Stimulated activated CD4-positive, alpha-beta T cell treated with anti-CD3 and anti-CD28 coated beads, TNF-alpha, amount 100 ng/mL, for 1 hour (primary cell): ENCODE results near the gene HTR1D.
"Not testable (repeated sequence)": the region's sequence is repeated elsewhere in the genome, so short reads cannot be mapped to it uniquely, and the experiment has no call there.

Experiments used
- DNase-seq, 3 donors: peaks; one replicate each; pipeline ENCODE4 v3.0.0-alpha.2; 2020; ENCODE audit warnings: low read depth in 3 of 3, low spot score in 1 of 3

The HTR1D gene

DNA sequence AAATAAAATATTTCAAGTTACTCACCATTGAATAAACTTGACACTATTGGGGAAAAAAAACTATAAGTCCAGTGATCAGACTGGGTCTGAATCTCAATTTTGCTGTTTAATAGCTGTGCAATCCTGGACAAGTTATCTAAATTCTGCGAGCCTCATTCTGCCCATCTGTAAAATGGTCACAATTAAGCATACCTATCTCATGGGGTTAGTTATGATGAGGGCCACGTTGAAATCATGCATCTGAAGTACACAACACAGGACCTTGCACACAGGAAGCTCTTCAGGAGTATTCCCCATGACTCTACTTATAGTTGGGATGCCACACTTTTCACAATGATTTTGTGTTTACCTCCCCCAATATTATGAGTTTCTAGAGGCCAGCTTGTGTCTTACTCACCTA is 3.8 kb upstream of the HTR1D start:
- no peak for DNase-seq

DNA sequence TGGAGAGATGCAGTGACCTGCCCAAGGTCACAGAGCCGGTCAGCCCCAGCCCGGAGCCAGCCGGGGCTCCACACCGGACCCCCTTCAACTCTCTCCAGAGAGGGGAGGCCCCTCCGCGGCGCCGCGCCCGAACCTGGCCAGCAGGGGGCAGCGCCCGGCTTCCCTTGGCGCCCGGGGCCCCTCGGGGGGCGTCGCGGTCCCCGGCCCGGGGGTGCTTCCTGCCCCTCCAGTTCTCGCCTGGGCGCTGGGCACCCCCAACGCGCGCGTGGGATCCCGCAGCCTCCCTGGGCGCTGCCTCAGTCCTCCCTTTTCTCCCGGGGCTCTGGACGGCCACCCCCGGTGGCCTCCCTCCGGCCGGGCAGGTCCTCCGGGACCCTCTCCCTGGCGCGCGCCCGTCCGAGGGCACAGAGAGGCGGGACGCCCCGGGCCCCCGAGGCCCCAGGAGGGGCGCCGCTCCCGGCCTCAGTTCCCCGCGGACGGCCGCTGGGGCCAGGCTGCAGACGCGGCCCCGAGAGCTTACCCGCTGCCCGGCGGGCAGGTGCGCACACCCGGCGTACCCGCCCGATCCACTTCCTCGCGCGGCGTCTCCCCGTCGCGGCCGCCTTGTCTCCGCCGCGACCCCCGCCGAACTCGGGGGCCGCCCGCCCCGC is 406 bp downstream of the HTR1D start:
- peak in 1 of 3 donors; percentile 26 for DNase-seq

DNA sequence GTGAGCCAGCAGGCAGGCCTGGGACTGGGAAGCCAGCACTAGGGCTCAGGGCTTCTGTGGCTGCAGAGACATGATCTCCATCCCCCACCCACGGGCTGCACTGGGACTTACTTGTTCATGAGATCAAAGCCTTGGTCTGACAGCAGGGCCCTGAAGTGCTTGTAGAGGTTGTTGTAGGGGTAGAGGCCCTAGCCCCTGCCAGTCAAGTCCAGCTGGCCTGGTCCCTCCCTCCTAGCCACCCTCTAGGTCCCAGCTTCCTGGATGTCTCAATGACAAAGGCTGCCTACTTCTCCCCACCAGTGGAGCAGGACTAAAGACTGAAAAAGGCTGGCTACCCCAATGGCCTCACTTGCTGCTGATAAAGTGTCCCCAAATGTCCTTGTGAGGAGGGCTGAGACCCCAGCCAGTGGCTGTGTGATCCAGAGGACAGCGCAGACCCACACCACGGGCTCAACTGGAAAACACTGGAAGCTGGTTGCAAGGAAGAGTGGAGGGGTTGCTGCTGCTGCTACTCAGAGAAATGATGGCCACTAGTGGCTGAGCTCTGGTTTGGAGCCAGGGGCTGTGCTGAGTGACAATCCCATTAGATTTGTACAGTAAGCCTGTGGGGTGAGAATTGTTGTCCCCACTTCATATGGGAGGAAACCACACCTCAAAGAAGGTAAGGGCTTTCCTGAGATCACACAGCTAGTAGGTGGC is 1.4 kb downstream of the HTR1D start:
- DNase-seq, result no peak

DNA sequence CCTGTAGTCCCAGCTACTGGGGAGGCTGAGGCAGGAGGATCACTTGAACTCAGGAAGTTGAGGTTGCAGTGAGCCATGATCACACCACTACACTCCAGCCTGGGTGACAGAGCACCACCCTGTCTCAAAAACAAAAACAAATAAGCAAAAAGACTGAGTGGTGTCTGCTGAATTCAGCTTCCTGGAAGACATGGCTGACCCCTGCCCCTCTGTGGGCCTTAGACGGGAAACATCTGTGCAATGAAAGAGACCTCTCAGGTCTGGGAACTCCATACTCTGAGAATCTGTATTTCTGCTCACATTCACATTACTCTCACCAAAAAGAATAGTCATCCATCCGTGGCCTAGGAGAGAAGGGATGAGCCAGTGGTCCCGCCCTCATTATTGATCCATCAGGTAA is 2.0 kb downstream of the HTR1D start:
- DNase-seq, result no peak

DNA sequence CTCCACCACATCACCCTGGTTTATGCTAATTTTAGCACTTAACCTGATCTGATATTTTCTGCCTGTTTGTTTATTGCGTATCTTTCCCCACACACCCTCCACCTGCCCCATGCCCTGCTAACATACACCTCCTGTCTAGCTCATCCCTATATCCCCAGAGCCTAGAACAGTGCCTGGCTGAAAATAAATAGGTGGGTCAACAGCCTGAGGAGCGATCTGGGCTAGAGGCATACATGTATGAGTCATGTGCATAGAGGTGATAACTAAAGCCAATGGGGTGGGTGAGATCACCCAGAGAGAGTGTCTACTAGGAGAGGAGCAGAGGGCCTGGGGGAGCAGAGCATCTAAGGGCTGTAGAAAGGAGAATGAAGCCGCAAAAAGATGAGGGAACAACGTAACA is 2.7 kb downstream of the HTR1D start:
- DNase-seq, result no peak

DNA sequence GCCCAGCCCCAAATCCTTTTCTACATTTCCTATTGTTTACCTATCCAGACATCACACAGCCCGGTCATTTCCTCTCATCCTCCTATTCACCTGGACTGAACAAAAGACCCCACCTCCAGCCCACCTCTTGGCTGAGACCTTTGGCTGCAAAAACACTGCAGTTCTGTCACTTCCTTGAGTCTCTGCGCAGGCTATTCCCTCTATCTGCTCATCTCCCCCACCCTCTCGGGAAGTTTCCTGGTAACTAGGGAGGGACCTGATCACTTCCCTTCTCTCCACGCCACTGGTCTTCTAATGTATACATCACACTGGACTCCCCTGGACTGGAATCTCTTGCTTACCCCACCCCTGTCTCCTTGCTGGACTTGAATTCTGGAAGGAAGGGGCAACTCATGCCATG is 5.3 kb downstream of the HTR1D start:
- no peak for DNase-seq

DNA sequence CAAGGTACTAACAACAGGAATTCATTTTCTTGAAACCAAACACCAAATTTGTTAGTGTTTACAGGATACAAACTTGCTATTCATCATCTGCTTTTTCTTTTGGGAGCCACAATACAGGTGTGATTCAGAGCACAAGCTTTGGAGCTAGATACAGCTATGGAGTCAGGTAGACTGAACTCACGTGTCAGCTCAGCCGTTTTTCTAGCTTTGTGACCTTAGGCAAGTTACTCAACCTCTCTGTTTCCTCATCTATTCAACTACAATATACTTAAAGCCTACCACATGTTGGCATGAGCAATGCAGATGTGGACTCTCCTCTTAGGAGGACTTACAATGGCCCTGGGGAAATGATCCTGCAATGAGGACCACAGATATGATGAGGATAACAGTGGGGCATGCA is 6.3 kb downstream of the HTR1D start:
- no peak for DNase-seq

DNA sequence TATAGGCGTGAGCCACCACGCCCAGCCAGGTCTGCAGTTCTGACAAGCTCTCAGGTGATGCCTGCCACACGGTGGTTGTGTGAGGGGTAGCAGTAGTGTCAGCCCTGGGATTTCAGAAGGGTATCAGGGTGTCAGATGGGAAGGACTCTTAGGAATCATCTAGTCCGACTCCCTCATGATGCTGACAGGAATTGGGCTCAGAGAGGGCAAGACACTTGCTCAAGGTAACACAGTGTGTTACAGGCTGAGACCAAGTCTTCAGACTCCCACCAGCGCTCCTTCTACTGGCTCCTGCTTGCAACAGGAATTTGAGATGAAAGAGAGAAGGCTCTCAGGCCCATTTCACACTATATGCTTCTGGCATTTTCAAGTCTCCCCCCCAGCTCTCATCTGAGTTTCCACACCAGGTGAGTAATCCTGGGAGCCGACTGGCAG is 6.9 kb downstream of the HTR1D start:
- no peak for DNase-seq

DNA sequence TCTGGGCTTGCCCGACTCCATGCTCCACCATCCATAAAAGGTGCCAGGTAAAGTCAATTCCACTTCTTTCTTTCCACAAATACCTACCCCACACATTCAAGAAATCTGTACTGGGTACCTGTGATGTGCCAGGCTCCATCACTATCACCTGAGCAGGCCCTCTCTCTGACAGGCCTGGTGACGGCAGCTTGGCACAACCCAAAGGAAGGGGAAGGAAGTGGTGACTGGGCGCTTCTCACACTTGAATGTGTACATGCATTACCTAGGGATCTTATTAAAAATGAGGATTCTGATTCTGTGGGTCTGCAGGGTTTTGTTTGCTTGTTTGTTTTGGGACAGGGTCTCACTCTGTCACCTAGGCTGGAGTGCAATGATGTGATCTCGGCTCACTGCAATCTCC is 7.5 kb downstream of the HTR1D start:
- no peak for DNase-seq

DNA sequence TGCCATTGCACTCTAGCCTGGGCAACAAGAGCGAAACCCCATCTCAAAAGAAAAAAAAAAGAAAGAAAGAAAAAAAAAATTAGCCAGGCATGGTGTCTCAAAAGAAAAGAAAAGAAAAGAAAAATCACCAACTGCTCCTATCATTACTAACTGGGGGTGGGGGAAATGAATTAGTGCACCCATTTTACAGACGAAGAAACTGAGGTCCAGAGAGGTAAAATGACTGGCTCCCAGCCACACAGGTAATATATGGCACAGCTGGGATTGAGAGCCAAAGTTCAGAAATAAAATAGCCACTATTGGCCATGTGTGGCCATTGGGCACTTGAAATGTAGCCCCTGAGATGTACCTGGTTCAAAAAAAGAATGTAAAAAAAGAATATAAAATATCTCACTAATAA is 8.8 kb downstream of the HTR1D start:
- DNase-seq, result no peak

DNA sequence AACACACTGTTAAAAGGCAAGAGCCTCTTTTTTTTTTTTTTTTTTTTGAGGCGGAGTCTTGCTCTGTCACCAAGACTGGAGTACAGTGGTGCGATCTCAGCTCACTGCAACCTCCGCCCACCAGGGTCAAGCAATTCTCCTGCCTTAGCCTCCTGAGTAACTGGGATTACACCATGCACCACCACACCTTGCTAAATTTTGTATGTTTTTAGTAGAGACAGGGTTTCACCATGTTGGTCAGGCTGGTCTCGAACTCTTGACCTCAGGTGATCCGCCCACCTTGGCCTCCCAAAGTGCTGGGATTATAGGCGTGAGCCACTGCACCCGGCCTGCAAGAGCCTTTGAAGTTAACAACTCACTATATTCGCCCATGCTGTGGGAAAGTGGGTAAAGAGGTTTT is 9.6 kb downstream of the HTR1D start:
- not testable (repeated sequence) for DNase-seq

DNA sequence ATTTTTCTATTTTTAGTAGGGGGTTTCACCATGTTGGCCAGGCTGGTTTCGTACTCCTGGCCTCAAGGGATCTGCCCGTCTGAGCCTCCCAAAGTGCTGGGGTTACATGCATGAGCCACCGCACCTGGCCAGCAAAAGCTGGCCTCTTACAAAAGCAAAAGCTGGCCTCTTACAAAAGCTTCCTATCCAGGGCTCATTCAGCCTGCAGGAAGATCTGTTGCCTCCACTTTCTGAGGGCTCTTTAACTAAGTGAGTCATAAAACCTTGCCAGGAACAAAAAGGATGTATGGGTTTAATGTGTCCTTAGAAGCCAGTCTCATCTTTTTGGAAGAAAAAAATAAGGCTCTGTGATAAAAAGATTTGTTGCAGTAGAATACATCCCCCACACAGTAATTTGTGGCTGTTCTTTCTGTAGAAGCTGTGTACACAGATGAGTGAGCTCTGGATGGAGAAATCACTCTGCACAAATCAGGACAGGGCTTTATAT is 15.0 kb downstream of the HTR1D start:
- no peak for DNase-seq

DNA sequence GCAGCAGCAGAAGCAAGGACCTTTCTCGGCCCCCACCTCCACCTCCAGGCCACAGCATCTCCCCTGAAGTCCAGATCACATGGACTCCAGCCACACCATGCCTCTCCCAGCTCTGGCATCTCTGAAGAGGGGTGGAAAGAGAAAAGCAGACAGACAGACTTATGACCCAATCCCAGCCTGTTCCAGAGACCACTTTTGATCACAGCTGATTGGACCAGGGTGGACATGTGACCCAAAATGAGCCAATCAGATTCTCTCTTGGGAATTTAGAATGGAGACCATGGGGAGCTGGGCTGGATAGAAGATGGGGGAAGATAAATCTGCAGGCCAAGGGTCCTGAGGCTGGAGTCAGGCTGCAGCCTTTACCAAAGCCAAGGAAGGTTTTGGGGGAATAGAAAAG is 16.4 kb downstream of the HTR1D start:
- no peak for DNase-seq

DNA sequence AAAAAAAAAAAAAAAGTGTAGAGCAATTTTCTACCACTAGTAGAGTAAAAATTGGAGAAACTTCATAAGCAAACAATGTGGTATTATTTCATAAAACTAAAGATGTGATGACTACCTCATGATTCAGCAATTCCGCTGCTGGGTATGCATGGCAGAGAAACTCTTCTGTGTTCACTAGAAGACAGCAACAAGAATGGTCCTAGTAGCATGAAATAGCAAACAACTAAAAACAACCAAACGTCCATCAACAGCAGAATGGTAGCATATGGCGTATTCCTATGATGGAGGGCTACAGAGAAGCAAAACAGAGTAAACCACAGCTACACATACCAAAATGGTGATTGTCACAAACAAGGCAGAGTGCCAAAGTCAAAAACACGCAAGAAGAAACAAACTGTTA is 18.9 kb downstream of the HTR1D start:
- no peak for DNase-seq

DNA sequence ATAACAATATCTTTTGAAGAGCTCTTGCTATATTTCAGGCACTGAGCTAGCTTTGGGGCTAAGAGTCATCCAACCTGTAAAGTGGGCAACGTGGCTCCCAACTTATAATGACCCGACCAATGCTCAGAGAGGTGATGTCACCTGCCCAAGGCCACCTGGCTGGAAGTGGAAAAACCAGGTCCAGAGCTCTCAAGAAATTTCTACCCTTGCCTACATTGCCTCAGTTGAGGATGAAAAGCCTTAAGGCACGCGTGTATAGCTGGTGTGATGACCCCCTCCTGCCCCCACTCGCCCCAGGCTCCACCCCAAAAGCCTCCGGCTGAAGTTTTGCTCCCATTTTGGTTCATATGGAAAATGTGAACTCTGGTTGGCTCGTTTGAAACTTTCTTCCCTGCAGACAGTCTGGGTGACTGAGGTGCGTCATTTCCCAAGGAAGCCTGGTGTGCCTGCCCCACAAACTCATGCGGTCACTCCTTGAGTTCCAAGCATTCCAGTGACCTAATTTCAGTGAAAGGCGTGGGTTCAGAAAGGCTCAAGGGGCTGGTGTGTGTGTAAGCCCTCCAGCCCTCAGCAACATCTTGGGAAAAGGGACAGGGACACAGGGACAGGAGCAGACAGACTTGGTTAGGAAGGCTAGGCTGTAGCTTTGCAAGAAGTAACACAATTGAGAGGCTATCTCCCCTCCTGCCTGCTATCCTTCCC is 20.5 kb downstream of the HTR1D start:
- no peak for DNase-seq

DNA sequence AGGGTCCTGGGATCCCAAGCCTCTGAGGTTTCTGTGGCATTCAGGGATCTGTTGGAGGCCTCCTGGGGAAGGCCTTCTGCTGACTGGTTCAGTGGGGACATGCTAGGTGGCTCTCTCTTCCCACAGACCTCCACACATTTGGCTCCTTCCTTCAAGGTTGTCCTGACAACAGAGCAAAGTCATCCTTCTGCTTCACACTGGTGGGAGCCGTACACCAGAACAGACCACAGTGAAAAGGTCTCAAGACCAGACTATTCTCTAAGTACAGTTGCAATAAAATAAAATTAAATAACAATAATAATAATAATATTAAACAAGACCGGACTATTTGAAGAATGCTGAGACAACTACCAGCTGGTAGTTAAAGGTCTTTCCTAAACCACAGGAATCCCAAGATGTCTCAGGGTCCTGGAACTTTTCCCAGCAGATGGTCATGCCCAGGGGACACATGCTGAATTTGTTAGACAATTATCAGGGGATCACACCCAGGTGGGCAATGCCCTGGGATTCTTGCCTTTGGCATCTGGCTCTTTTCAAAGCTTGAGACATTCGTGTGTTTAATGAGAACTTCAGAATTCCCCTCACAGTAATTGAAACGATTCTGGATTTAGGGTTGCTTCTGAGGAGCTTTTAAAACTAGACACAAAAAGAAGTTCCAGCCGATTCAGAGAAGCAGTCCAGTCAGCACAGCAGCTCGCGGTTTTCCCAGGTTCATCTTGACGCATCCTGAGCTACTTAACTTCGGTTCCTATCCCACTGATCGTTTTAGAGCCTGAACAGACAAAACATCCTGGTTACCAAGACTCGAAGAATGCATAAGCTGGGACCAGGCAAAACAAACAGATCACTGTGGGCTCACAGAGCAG is 22.9 kb downstream of the HTR1D start:
- no peak for DNase-seq

DNA sequence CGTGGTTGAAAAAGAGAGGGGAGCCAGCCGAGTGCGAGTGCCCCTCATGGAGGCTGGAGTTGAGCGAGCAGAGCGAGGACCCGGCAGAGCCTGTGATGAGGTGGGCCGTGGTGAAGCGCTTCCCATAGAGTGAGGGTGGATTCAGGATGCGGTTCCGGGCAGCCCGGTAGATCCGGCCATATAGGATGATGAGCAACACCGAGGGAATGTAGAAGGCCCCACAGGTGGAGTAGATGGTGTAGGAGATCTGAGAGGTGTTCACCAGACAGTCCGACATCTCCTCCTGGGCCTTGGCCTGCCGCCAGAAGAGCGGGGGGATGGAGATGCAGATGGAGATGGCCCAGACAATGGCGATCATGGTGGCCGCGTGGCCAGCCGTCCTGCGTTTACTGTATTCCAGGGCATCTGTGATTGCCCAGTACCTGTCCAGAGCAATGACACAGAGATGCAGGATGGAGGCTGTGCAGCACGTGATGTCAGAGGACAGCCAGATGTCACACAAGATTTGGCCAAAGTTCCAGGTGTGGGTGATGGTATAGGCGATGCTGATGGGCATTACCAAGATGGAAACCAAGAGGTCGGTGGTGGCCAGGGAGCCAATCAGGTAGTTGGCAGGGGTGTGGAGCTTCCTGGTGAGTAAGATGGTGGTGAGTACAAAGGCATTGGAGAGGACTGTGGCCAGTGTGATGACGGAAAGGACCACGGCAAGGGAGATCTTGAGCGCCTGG is 23.7 kb downstream of the HTR1D start:
- DNase-seq, result no peak

DNA sequence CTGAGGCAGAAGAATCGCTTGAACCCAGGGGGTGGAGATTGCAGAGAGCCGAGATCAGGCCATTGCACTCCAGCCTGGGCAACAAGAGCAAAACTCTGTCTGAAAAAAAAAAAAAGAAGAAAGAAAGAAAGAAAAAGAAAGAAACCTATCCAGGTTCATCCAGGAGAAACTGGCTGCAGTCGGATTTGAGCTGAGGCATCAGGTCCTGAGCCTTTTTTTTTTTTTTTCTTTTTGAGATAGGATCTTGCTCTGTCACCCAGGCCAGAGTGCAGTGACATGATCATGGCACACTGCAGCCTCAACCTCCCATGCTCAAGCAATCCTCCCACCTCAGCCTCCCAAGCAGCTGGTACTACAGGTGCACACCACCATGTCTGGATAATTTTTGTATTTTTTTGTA is 26.1 kb downstream of the HTR1D start:
- DNase-seq, result no peak

DNA sequence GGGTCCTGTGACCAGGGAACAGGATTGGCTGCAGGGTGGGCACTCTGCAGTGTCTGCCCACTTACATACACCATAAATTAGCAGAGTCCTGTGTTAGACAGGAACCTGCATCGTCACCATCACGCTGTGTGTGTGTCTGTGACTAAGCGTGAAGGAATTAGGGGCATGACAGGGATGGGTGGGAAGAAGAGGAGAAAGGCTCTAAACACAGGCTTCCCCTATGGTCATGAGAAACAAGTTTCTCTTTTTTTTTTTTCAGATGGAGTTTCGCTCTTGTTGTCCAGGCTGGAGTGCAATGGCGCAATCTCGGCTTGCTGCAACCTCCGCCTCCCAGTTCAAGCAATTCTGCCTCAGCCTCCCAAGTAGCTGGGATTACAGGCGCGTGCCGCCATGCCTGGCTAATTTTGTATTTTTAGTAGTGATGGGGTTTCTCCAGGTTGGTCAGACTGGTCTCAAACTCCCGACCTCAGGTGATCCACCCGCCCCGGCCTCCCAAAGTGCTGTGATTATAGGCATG is 28.3 kb downstream of the HTR1D start:
- DNase-seq, result not testable (repeated sequence)

DNA sequence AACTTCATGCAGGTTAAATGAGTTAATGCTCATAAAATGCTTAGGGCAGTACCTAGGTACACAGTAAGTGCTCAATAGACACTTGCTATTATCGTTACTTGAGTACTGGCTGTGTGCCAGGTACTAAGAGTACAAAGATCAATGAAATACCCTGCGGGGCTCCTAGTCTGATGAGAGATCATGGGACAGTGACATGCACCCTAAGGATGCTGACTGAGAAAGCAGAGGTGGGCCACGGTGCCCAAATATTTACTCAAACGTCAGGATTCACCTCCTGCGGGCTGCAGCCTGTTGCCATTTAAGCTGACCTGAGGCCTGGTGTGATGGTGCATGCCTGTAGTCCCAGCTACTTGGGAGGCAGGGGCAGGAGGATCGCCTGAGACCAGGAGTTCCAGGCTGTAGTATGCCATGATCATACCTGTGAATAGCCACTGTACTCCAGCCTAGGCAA is 28.8 kb downstream of the HTR1D start:
- DNase-seq, result no peak
